CD4-positive, alpha-beta T cell treated with Interleukin-10 for 1 hour (primary cell): ENCODE data around the gene DEFB129.
"Not testable (repeated sequence)": the region's sequence is repeated elsewhere in the genome, so short reads cannot be mapped to it uniquely, and the experiment has no call there.

Experiments used
- DNase-seq: peaks from one replicate; pipeline ENCODE4 v3.0.0-alpha.2; 2020

Gene DEFB129

GRCh38 chr20:226958-227357 is at the start of gene DEFB129:
DEFB129 (plus strand) TSS chr20:227258; CDS start chr20:227289, 31 bp downstream.
- DNase-seq, result no peak

- DNase-seq, result no peak
Measured at GRCh38 chr20:184288-184687, 42.8 kb upstream of the DEFB129 start.

GRCh38 chr20:187733-188132 is 39.3 kb upstream of the DEFB129 start:
- DNase-seq, result no peak

- no peak for DNase-seq
Measured at GRCh38 chr20:189611-190010, 37.4 kb upstream of the DEFB129 start, which contains the start of gene DEFB128. DEFB128 (minus strand) TSS chr20:189711; CDS start chr20:189623, 88 bp downstream.

- DNase-seq, result no peak
Measured at GRCh38 chr20:198225-198624, 28.8 kb upstream of the DEFB129 start.

GRCh38 chr20:199996-200395 is 27.1 kb upstream of the DEFB129 start:
- no peak for DNase-seq

- DNase-seq, result not testable (repeated sequence)
Measured at GRCh38 chr20:203630-204029, 23.4 kb upstream of the DEFB129 start.

- DNase-seq, result peak; percentile 55
Measured at GRCh38 chr20:208942-209566, 18.0 kb upstream of the DEFB129 start.

- DNase-seq, result no peak
Measured at GRCh38 chr20:210809-211502, 16.1 kb upstream of the DEFB129 start.

GRCh38 chr20:214383-214782 is 12.7 kb upstream of the DEFB129 start:
- no peak for DNase-seq

- no peak for DNase-seq
Measured at GRCh38 chr20:215796-216195, 11.3 kb upstream of the DEFB129 start.

GRCh38 chr20:217266-217665 is 9.8 kb upstream of the DEFB129 start:
- no peak for DNase-seq

- DNase-seq, result no peak
Measured at GRCh38 chr20:219290-220115, 7.6 kb upstream of the DEFB129 start.

GRCh38 chr20:221258-221830 is 5.7 kb upstream of the DEFB129 start:
- no peak for DNase-seq

- not testable (repeated sequence) for DNase-seq
Measured at GRCh38 chr20:225879-226278, 1.2 kb upstream of the DEFB129 start.

GRCh38 chr20:227439-228105 is 514 bp downstream of the DEFB129 start:
- no peak for DNase-seq

- DNase-seq, result no peak
Measured at GRCh38 chr20:235891-236290, 8.8 kb downstream of the DEFB129 start.

- DNase-seq, result peak; percentile 9
Measured at GRCh38 chr20:237489-237888, 10.4 kb downstream of the DEFB129 start.

GRCh38 chr20:237929-238328 is 10.9 kb downstream of the DEFB129 start:
- no peak for DNase-seq

GRCh38 chr20:242905-243304 is 15.8 kb downstream of the DEFB129 start:
- no peak for DNase-seq

- DNase-seq, result no peak
Measured at GRCh38 chr20:251354-251753, 24.3 kb downstream of the DEFB129 start.

- no peak for DNase-seq
Measured at GRCh38 chr20:252801-253200, 25.7 kb downstream of the DEFB129 start.

- DNase-seq, result not testable (repeated sequence)
Measured at GRCh38 chr20:253447-253846, 26.4 kb downstream of the DEFB129 start.
